Choroid plexus epithelial cell (primary cell): ENCODE results near the gene CD8B2.

Experiments used
- DNase-seq: peaks from one replicate; pipeline ENCODE4 v3.0.0-alpha.2; 2010; ENCODE audit warnings: low read depth
- H3K4me3 ChIP-seq: 2 replicates; pipeline ENCODE4 v1.5.1; 2011; ENCODE audit warnings: low read depth, mild to moderate bottlenecking, control low read depth, low read length, moderate library complexity
- CTCF ChIP-seq: conservative IDR thresholded peaks from 2 replicates; pipeline ENCODE4 v1.5.1; 2011; ENCODE audit warnings: low read depth, mild to moderate bottlenecking, control low read depth, inconsistent platforms, low read length, moderate library complexity

Gene CD8B2

GRCh38 chr2:106570316-106570715, 83.2 kb downstream of the CD8B2 start:
- no peak for TF ChIP-seq CTCF
- no peak for DNase-seq
- no peak overlapping the region for H3K4me3 ChIP-seq
